A673 (cell line): ENCODE results near the gene SLC16A11. TPM values are rescaled to one million over a fixed set of nuclear protein-coding genes. Genes with fewer than 3 reads are reported as not detected.
"Not testable (repeated sequence)": the region's sequence is repeated elsewhere in the genome, so short reads cannot be mapped to it uniquely, and the experiment has no call there.

Experiments
- BruUV-seq: library from RNA; stranded (reverse); fragments of 400-500 nt; replicated peaks from 2 replicates; lab custom pipeline; 2021; lab: Mats Ljungman, UMichigan
- CTCF ChIA-PET: fragments of 300-600 bp; sonication (Branson Sonifier 250); formaldehyde crosslinking; loops from one replicate; lab custom pipeline; 2022; ENCODE audit warnings: antibody characterized with exemption; lab: Charles Lee
- POLR2A ChIA-PET: fragments of 300-600 bp; sonication (Branson Sonifier 250); formaldehyde crosslinking; loops from one replicate; lab custom pipeline; 2022; ENCODE audit warnings: antibody characterized with exemption; ENCODE audit not compliant: low non-redundant PET; lab: Charles Lee
- DNase-seq: peaks from one replicate; pipeline ENCODE4 v3.0.0-alpha.2; 2015; ENCODE audit warnings: low spot score
- H3K27ac ChIP-seq: fragments of 200-600 bp; sonication (generic); 2 replicates; pipeline ENCODE4 v1.5.1; 2016; ENCODE audit warnings: mixed run types, low read depth, mild to moderate bottlenecking, mixed read lengths, antibody characterized with exemption, low read length; ENCODE audit not compliant: poor library complexity, severe bottlenecking
- H3K27me3 ChIP-seq: fragments of 200-600 bp; sonication (generic); replicated peaks from 2 replicates; pipeline ENCODE4 v1.6.1; 2017; ENCODE audit warnings: mixed run types, low read depth, mild to moderate bottlenecking, mixed read lengths, antibody characterized with exemption, low read length; ENCODE audit not compliant: insufficient read depth, poor library complexity
- H3K36me3 ChIP-seq: fragments of 200-600 bp; sonication (generic); 2 replicates; pipeline ENCODE4 v1.6.1; 2016; ENCODE audit warnings: mixed run types, mild to moderate bottlenecking, mixed read lengths, antibody characterized with exemption, low read length; ENCODE audit not compliant: insufficient read depth, poor library complexity, severe bottlenecking
- H3K4me1 ChIP-seq: fragments of 200-600 bp; sonication (generic); 2 replicates; pipeline ENCODE4 v1.6.1; 2017; ENCODE audit warnings: mixed run types, mild to moderate bottlenecking, mixed read lengths, antibody characterized with exemption, low read length; ENCODE audit not compliant: insufficient read depth, poor library complexity, severe bottlenecking
- H3K4me3 ChIP-seq: fragments of 200-600 bp; sonication (generic); 2 replicates; pipeline ENCODE4 v1.5.1; 2016; ENCODE audit warnings: low read depth, mixed run types, mild to moderate bottlenecking, mixed read lengths, low read length; ENCODE audit not compliant: poor library complexity, severe bottlenecking
- H3K9me3 ChIP-seq: fragments of 200-600 bp; sonication (generic); 2 replicates; pipeline ENCODE4 v1.6.1; 2016; ENCODE audit warnings: mixed run types, low read depth, mild to moderate bottlenecking, mixed read lengths, antibody characterized with exemption, low read length; ENCODE audit not compliant: poor library complexity, severe bottlenecking
- CTCF ChIP-seq: fragments of 300-800, 200-600 bp; sonication (generic); conservative IDR thresholded peaks from 2 replicates; pipeline ENCODE4 v1.5.1; 2017; ENCODE audit warnings: low read depth, mild to moderate bottlenecking, antibody characterized with exemption, low read length, moderate library complexity, mixed read lengths
- EZH2 ChIP-seq: fragments of 200-600 bp; sonication (generic); IDR thresholded peaks from 2 replicates; pipeline ENCODE4 v1.6.1; 2017; ENCODE audit warnings: borderline replicate concordance, low read depth, mild to moderate bottlenecking, mixed read lengths, antibody characterized with exemption, low read length; ENCODE audit not compliant: poor library complexity, severe bottlenecking
- intact Hi-C: fragments of 100-400 bp; cut with micrococcal nuclease; formaldehyde crosslinking; loops from one replicate; pipeline ENCODE4 v1.10.0; 2022; ENCODE audit not compliant: unreplicated experiment
- total RNA-seq: library from RNA; stranded (reverse); gene quantifications from 2 replicates; pipeline ENCODE4 v1.2.3, GENCODE V29; 2021

SLC16A11 gene
- total RNA-seq, 1 experiment from 2014 or later, result 0.47 TPM

GRCh38 chr17:7047566-7047965 lies 3.7 kb upstream of the SLC16A11 start:
- Histone ChIP-seq H3K27ac (no peak overlapping the region), H3K27me3 (no peaks in the 10 kb centered on the region), H3K4me1 (peaks cover 20% of the 10 kb centered on the region), H3K9me3 (no peaks in the 10 kb centered on the region), H3K36me3 (no peaks in the 10 kb centered on the region), H3K4me3 (no peak overlapping the region)
- no peak for DNase-seq
- BruUV-seq, result no TSS peak
- ChIA-PET CTCF (interaction anchor here (0.6 kb wide), 1 partner anchor 57 kb away, joined by 7 read pairs; no protein-coding TSS in a partner anchor), POLR2A (interaction anchor here (0.6 kb wide), 1 partner anchor 334 kb away, joined by 5 read pairs; no protein-coding TSS in a partner anchor)
- intact Hi-C loops, result loop anchor here (2.0 to 10.0 kb wide), 3 partner anchors 249 to 637 kb away; partner anchors contain the start of genes TP53 and WRAP53
- no peak for TF ChIP-seq EZH2
- TF ChIP-seq CTCF, result no peak

GRCh38 chr17:7046725-7047397 lies 3.0 kb upstream of the SLC16A11 start:
- CTCF ChIA-PET, result interaction anchor here (1.4 to 2.1 kb wide), 7 partner anchors 11 to 250 kb away, joined by 4 to 19 read pairs (median 9); partner anchors contain the start of gene SLC16A13
- POLR2A ChIA-PET, H3K27me3 ChIP-seq, H3K27ac ChIP-seq, H3K9me3 ChIP-seq, H3K36me3 ChIP-seq, BruUV-seq: not testable (repeated sequence)
- DNase-seq, result peak; percentile 41
- intact Hi-C loops, result loop anchor here (2.0 to 10.0 kb wide), 3 partner anchors 250 to 638 kb away; partner anchors contain the start of genes TP53 and WRAP53
- Histone ChIP-seq H3K4me3 (peak overlapping the region; percentile 9), H3K4me1 (peaks cover 20% of the 10 kb centered on the region)

DNA sequence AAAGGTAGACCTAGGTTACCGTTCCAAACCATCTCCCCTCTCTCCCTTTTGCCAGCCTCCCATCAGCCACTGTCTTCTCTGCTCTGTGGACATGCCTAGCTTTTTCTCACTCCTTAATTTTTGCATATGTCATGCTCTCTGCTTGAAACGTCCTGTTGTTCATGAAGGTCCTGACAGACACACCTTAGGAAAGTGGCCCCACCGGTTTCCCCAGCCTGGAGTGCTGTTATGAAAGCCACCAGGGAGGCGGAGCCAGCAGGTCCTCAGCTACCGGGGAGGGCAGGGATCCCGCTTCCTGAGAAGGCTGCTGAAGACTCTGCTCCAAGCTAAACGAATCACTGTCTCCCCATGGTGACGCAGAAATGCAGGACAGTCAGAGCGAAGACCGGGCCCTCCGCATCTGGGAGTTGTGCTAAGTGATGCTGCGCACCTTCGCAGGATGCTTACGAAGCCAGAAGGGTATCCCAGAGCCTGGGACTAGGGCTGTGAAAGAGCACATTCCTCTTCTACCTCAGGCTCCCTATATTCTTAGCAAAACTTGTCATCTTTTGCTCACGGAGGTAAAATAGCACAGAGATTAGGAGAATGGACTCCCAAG lies 2.3 kb upstream of the SLC16A11 start:
- intact Hi-C loops, result loop anchor here (2.0 to 10.0 kb wide), 3 partner anchors 251 to 639 kb away; partner anchors contain the start of genes TP53 and WRAP53
- H3K4me1 ChIP-seq, result peaks cover 20% of the 10 kb centered on the region
- H3K4me3 ChIP-seq, result peak overlapping the region; percentile 9
- DNase-seq, result no peak
- no peaks in the 10 kb centered on the region for H3K36me3 ChIP-seq
- H3K27me3 ChIP-seq, result no peaks in the 10 kb centered on the region
- ChIA-PET CTCF (interaction anchor here (0.6 to 2.1 kb wide), 15 partner anchors 8 to 543 kb away, joined by 3 to 19 read pairs (median 4); partner anchors contain the start of gene SLC16A13), POLR2A (no interaction called here)
- H3K9me3 ChIP-seq, result no peaks in the 10 kb centered on the region
- no peak overlapping the region for H3K27ac ChIP-seq
- no peak for TF ChIP-seq EZH2
- no peak for TF ChIP-seq CTCF
- BruUV-seq, result no TSS peak
